ENCODE data around the gene S100B.

S100B gene

DNA sequence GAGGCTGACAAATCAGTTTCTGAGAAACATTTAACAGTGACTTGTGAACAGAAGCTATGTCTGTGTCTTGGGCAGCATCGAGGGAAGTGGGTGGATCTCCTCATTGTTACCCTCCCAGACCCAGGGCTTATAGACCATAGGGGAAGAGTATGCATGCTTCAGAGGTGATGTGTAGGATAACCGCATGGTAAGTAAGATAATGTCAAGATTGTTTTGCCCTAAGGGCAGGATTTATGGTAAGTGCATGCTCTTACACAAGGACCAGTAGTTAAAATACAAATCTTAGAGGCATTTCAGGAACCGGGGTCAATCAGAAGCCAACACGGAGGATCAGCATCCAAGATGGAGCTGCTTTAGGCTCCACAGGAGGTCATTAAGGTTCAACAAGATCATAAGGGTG, 22.8 kb upstream of the S100B start:
- DNase-seq (ENCODE audit: low read depth in 2 of 2), result no peak

DNA sequence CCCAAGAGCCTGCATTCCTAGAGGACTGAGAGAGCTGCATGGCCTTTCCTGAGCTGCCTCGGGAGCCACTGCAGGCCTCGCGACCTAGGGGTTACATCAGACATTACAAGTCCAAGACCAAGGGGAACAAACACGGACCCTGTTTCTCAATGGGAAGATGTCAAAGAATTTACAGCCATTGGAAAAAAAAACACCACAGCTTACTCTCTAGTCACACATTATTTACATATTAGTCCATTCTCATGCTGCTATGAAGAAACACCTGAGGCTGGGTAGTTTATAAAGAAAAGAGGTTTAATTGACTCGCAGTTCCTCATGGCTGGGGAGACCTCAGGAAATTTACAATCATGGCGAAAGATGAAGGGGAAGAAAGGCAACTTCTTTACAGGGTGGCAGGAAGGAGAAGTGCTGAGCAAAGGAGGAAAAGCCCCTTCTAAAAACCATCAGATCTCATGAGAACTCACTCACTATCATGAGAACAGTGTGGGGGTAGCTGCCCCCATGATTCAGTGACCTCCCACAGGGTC, 22.2 kb upstream of the S100B start:
- DNase-seq (ENCODE audit: low read depth in 2 of 2), result no peak

DNA sequence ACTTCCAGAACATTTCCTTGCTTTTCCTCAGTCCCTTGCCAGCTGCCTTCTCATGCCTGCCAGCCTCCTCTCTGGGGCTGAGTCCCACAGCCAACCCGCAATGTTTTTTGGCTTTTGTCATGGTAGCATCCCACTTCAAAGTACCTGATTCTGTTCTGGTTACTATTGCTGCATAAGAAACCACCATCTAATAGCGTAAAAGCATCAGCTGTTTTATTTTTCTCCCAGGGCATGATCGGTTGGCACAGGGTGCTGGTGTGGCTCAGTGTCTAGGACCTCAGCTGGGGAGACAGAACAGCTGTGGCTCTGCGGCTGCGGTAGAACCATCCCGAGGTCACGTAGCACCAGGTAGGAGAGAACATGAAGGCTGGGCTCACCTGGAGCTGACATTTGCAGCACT, 21.7 kb upstream of the S100B start:
- DNase-seq (ENCODE audit: low read depth in 2 of 2), result no peak

DNA sequence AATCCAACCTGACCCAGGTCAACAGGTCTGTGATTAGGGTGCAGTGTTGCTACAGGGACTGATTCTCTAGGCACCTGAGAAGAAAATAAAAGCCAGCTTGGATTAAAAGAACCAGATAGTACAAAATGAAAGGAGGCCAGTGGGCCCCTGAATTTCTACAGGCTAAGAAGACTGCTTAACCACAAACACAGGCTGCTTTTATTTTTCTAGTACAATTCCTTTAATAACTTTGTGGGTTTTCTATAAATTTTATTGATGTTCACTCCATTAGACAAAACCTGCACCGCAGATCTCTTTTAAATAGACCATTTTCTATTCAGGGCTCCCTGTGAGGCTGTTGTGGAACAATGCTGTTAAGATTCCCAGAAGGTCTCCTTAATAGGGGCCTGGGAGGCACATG, 20.9 kb upstream of the S100B start:
- no peak for DNase-seq (ENCODE audit: low read depth in 2 of 2)

DNA sequence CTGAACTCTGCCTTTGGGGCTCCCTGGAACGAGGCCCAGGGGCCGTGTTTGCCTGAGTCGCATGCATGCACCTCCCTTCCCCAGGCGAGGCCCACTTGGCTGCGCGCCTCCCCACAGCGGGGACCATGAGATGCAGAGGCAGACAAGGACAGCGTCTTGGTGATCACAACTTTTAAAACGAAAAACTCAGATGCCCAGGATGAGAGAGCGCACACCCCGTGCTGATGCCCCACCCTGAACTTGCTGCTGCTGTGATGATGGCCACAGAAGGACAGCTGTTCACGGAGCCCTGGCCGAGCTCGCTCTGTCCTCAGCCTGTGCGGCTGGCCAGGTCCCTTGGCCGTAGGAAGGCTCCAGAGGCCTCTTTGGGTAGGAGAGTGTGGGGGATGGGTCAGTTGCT, 19.2 kb upstream of the S100B start:
- DNase-seq (ENCODE audit: low read depth in 2 of 2), result no peak

DNA sequence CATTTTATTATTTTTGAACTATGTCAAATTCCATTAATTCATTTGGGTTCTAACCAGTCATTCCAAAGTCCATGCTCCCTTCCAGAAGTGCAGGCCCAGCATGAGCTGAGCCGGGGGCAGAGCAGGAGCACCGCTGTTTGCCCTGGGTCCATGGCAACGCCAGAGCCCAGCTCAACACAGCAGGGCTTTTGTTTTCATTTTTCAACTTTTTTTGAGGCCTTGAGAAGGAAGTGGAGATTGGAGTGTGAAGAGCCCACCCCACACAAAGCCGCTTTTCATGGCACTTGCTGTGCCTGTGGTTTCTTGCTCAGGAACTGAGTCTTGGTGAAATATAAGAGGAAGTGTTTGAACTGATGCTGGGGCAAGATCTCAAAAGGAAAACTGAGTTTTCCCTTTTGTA, 17.3 kb upstream of the S100B start:
- no peak for DNase-seq (ENCODE audit: low read depth in 2 of 2)

DNA sequence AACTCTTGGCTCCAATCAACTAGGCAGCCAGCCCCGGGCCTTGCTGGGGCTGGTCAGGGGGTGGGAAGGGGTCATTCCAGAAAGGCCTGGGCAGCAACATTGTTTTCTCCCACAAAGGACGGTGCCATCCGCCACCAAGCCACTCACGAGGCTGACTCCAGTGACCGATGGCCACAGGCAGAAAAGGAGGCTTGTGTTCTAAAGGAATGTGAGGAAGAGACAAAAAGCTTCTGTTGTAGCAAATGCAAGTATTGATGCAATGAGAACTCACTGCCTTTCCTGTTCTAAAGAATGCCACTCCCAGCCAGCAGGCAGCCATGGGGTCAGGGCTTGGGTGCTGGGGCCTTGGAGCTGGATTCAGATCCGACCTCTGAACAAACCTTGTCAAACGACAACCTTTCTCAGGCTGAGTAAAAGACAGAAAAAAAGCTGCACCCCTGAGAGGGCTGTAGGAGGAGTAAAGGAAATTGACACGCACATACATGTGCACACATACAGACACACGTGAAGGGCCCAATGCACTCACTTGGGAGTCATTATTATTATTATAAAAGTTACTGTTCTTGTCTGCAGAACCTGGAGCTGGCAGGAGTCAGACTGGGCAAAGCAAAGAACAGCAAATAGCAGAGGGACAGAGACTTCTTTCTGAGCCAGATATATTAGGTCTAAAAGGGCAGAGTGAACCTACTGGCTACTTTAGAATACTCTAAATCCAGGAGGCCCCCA, 16.7 kb upstream of the S100B start:
- no peak for DNase-seq (ENCODE audit: low read depth in 2 of 2)

DNA sequence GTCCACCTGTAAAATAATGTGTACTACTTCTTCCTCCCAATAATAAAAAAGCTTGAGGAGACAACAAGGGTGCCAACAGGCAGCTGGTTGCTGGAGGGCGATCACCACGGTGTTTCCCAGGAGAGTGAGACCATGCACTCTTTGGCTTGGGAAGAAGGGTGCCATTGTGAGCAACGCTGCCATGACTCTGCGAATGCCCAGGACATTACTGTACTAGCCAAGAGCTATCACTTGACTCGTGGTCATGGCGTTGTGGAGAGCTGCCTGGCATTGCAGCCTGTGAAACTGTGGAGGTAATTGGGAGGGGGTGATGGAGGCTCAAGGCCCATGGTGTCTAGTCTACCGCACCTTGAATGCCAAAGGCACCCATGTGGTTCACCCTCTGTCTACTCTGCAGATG, 16.0 kb upstream of the S100B start:
- DNase-seq (ENCODE audit: low read depth in 2 of 2), result no peak

DNA sequence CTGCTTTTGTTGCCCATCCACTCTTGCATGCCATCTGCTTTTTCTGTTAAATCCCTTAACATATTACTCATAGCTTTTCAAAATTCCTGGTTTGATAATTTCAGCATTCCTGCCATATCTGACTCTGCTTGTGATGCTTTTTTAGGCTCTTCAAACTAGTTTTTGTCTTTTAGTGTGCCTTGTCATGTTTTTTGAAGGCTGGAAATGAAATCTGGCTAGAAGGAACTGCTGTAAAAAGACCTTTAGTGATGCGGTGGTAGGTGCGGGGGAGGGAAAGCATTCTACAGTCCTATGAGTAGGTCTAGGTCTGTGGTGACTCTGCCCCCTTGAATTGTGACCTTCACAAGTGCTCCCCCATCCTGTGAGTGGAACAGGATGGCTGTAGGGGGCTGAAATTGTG, 15.0 kb upstream of the S100B start:
- DNase-seq (ENCODE audit: low read depth in 2 of 2), result no peak

DNA sequence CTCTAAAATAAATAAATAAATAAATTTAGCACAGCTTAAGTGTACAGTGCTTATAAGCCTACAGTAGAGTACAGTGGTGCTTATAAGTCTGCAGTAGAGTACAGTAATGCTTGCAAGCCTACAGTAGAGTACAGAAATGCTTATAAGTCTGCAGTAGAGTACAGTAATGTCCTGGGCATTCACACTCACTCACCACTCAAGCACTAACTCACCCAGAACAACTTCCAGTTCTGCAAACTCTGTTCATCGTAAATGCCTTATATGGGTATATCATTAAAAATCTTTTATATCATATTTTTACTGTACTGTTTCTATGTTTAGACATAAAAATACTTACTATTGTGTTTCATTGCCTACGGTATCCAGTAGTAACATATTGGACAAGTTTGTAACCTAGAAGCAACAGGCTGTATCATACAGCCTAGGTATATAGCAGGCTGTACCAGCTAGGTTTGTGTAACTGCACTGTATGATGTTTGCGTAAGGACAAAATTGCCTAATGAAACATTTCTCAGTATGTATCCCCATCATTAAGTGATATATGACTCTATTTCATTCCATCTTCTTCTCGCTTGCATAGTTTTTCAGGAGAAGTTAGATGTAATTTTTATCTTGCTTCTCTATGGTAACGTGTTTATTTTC, 14.0 kb upstream of the S100B start:
- no peak for DNase-seq (ENCODE audit: low read depth in 2 of 2)

DNA sequence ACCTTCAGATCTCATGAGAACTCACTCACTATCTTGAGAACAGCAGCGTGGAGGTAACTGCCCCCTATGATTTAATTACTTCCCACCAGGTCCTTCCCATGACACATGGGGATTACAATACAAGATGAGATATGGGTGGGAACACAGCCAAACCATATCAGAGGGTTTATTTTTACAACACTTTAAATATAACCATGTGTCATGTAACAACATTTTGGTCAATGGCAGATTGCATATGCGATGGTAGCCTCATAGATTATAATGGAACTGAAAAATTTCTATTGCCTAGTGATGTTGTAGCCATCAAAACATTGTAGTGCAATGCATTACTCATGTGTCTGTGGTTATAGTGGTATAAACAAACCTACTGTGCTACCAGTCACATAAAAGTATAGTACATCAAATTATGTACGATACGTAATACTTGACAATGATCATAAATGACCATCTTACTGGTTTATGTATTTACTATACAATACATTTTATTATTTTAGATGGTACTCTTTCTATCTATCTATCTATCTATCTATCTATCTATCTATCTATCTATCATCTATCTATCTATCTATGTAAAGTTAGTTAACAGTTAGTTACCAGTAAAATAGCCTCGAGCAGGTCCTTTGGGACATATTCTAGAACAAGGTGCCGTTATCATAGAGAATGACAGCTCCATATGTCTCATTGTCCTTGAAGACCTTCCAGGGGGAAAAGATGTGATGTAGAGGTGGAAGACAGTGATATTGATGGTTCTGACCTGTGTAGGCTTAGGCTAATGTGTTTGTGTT, 12.6 kb upstream of the S100B start:
- DNase-seq (ENCODE audit: low read depth in 2 of 2), result no peak

DNA sequence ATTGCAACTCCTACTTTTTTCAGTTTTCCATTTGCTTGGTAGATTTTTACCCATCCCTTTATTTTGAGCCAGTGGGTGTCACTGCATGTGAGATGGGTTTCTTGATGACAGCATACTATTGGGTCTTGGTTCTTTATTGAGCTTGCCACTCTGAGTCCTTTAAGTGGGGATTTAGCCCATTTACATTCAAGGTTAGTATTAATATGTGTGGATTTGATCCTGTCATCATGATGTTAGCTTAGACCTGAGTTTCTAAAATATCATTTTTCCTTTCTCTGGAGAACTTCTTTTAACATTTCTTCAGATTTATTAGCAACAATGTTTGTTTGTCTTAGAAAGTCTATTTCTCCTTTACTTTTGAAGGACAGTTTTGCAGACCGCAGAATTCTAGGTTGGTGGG, 11.8 kb upstream of the S100B start:
- no peak for DNase-seq (ENCODE audit: low read depth in 2 of 2)

DNA sequence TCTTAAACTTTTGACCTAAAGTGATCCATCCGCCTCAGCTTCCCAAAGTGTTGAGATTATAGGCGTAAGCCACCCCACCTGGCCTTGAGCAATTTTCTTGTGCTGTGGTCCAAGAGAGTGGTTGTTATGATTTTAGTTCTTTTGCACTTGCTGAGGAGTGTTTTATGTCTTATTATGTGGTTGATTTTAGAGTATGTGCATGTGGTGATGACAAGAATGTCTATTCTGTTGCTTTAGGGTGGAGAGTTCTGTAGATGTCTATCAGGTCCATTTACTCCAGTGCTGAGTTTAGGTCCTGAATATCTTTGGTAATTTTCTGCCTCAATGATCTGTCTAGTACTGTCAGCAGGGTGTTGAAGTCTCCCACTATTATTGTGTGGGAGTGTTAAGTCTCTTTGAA, 11.2 kb upstream of the S100B start:
- DNase-seq (ENCODE audit: low read depth in 2 of 2), result no peak

DNA sequence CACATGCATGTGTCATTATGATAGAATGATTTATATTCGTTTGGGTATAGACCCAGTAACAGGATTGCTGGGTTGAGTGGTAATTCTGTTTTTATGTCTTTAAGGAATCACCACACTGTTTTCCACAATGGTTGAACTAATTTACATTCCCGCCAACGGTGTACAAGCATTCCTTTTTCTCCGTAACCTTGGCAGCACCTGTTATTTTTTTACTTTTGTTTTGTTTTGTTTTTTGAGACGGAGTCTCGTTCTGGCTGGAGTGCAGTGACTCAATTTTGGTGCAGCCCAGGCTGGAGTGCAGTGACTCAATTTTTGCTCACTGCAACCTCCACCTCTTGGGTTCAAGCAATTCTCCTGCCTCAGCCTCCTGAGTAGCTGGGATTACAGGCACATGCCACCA, 8.5 kb upstream of the S100B start:
- DNase-seq (ENCODE audit: low read depth in 2 of 2), result no peak

DNA sequence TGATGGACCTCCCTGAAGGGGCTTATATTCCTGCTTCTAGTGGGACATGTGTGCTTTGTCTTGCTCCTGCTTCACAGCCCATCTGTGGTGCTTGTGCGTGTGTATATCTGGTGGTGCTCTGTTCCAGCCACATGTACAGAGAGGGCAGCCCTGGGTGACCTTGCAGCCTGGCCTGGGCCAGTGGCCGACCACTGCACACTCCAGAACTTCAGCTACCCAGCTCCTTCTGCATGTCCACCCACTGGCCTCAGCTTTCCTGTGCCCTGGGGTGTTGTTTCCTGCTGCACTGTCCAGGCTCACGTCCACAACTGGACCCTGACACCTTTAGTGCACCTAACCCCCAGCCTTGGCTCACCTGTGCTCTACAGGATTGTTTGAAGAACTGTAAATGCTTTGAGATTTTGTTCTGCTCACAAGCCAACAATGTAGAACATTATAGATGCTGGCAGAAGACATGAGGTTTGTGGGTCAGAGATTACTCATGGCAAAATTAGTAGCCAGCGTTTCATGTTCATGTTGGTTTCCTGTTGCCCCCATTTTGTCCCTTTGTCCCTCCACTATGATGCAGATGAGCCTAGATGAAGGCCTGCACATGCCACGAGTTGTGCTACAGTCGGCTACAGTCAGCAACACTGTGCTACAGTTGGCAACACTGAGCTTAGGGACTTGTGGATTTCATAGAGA, 5.3 kb upstream of the S100B start:
- no peak for DNase-seq (ENCODE audit: low read depth in 2 of 2)

DNA sequence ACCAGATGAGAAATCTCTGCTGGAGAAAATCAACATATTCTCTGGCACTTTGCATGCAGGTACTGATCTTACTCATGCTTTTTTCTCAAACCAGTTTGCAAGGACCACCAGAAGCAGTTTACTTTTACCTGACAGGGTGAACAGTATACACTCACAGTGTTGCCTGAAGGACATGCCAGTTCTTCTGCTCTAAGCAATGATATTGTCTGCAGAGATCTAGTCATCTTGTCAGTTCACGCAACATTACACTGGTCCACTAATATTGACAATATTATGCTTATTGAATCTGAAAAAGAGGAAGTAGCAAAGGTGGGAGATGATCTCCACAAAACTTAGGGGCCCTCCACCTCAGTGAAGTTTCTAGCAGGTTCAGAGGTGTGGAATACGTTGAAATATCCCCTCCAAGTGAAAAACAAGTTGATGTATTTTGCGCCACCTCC, 3.8 kb upstream of the S100B start:
- DNase-seq (ENCODE audit: low read depth in 2 of 2), result no peak

DNA sequence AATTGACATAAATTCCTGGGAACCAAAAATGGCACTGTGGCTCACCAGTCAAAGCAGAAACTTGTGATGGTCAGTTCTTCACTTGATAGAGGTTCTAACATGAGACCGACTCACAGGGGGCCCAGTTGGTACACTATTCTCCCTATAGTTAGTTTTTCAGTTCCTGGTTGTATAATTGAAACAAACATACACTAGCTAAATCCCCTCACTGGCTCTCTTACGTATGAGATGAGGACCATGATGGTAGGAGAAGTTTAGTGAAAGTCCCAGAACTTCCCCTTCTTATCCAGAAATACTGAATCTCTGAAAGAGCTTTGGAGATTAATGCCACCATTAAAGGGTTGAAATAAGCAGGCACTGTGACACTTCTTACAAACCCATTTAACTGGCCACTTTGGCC, 2.8 kb upstream of the S100B start:
- DNase-seq (ENCODE audit: low read depth in 2 of 2), result no peak

DNA sequence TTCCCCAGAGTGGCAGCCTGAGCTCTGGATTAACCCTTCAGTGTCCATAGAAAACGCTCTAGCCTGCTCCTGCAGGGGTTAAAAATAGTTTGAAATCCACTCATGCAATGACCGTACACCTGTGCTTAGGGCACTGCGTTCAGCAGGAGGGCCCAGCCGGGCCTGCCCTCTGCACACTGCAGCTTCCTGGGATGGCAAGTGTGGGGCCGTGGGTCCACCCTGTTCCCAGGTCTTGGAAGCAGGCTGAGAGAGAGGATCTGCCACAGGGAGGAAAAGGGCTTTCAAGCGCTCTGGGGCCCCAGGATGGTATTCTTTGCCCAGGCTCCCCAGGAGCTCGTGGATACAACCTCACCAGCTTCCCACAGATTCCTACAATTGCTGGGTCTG, 1.5 kb upstream of the S100B start:
- DNase-seq (ENCODE audit: low read depth in 2 of 2), result no peak

DNA sequence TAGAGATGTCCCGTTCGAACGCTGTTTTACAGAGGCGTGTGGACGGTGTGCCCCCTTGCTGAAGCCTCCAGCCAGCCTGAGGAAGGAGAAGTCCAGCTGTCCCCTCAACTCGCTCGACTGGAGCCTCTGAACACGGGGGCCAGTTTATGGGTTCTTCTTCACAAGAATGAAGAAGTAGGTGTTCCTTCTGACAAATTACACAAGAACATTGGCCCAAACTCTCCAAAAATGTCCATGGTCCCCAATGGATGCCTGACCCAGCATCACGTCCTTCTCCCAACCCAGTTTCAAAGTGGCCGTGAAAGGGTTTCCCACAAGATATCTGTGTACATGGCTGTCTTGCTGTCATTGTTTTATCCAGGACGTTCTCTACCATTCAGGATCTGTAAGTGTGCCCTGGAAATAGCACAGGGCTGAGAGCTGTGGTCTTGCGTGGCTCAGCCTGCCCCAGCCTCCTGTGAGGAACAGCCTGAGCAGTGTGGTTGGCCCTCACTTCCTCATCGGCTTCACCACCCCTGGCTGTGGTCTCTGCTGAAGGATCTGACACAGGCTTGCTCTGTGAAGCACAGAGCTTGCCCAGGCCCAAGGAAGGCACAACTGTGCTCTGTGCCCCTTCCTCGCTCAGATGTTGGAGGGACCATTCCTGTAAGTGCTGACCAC, 1.0 kb upstream of the S100B start:
- no peak for DNase-seq (ENCODE audit: low read depth in 2 of 2)

DNA sequence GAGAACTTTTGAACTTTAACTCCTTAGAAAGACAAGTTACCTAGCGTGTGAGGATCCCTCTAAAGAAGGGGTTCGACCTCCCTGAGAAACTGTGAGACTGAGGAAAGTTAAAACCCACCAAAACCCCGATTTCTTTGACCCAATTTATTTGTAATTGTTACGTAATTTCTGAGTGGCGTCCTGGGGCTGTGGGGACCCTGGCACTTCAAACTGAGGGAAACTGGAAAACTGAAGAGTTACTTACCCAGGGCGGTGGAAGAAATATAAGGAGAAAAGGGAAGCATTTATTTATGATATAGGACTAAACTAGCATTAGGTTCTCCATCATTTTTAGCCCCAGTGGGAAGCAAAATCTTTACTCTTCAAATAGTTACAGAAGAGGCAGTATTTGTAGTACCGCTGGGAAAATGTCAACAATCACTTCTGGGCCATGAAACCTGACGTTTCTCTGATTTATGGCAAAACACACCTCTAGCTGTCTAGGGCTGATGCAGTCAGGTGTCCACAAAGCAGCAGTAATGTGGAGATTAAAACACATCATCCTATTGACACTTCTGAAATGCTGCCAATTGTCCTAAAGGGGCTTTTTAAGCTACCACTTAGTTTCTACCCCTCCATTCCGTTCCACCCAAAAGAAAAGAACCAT, 430 bp downstream of the S100B start:
- no peak for DNase-seq (ENCODE audit: low read depth in 2 of 2)

DNA sequence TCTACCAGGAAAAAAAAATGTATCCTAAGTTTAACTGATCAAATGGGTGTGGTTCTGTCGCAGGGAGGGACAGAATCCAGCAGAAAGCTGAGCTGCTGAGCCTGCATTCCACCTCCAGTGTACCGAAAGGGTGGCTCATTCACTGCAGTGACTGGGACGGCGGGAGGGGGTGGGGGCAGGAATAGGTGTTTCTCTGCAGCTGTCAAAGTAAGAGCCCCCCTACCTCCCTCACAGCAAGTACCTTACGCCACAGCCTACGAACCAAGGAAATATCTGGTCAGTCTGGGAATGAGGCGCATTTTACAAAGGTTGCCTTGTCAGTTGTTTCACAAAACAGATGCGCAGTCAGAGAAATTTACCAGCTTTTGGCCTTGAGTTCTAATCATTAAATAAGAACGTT, 1.7 kb downstream of the S100B start:
- no peak for DNase-seq (ENCODE audit: low read depth in 2 of 2)

Data from stimulated activated CD4-positive, alpha-beta T cell treated with anti-CD3 and anti-CD28 coated beads, Interleukin-12 subunit alpha, Interleukin-12 subunit beta, amount 100 ng/mL, for 24 hours (primary cell).